Progenitor cell of endocrine pancreas (in vitro differentiated cells): ENCODE data around the gene KIF25. TPM values are rescaled to one million over a fixed set of nuclear protein-coding genes. Genes with fewer than 3 reads are reported as not detected.

Source experiments
- DNase-seq: peaks from one replicate; pipeline ENCODE4 v3.0.0; 2021; ENCODE audit warnings: low spot score; ENCODE audit not compliant: unreplicated experiment
- H3K27ac Mint-ChIP-seq: 2 replicates; pipeline ENCODE4 v1.8.0; 2021; ENCODE audit warnings: mild to moderate bottlenecking, moderate library complexity, mixed read lengths
- H3K27me3 Mint-ChIP-seq: 2 replicates; pipeline ENCODE4 v1.8.0; 2021; ENCODE audit warnings: mixed read lengths
- H3K36me3 Mint-ChIP-seq: 2 replicates; pipeline ENCODE4 v1.8.0; 2022; ENCODE audit warnings: mixed read lengths; ENCODE audit not compliant: insufficient read depth
- H3K4me1 Mint-ChIP-seq: 2 replicates; pipeline ENCODE4 v1.8.0; 2021; ENCODE audit warnings: low read depth, mixed read lengths
- H3K4me3 Mint-ChIP-seq: 2 replicates; pipeline ENCODE4 v1.8.0; 2021; ENCODE audit warnings: low read depth, mild to moderate bottlenecking, moderate library complexity, mixed read lengths
- H3K9me3 Mint-ChIP-seq: 2 replicates; pipeline ENCODE4 v1.8.0; 2021; ENCODE audit warnings: low read depth, mixed read lengths
- CTCF ChIP-seq: fragments of 200-600 bp; sonication (generic); IDR thresholded peaks from one replicate; pipeline ENCODE4 v1.5.0; 2021; ENCODE audit warnings: antibody characterized with exemption, mild to moderate bottlenecking; ENCODE audit not compliant: unreplicated experiment
- total RNA-seq: library from RNA; stranded (reverse); gene quantifications from 2 replicates; pipeline ENCODE4 v1.2.1, GENCODE V29; 2021

KIF25 gene
- total RNA-seq, 1 donor from 2014 or later = not detected

- no peaks in the 10 kb centered on the region for H3K36me3 Mint-ChIP-seq
- no peak for TF ChIP-seq CTCF
- H3K4me1 Mint-ChIP-seq = no peaks in the 10 kb centered on the region
- no peak for DNase-seq
- H3K9me3 Mint-ChIP-seq = no peaks in the 10 kb centered on the region
- H3K27me3 Mint-ChIP-seq = no peaks in the 10 kb centered on the region
- no peak overlapping the region for H3K27ac Mint-ChIP-seq
- H3K4me3 Mint-ChIP-seq = no peak overlapping the region
These were observed 52.3 kb downstream of the KIF25 start for GRCh38 chr6:168049706-168050224.

GRCh38 chr6:168050225-168050880, 52.9 kb downstream of the KIF25 start:
- no peaks in the 10 kb centered on the region for H3K9me3 Mint-ChIP-seq
- H3K36me3 Mint-ChIP-seq = no peaks in the 10 kb centered on the region
- no peak for TF ChIP-seq CTCF
- DNase-seq = no peak
- H3K27me3 Mint-ChIP-seq = no peaks in the 10 kb centered on the region
- no peak overlapping the region for H3K27ac Mint-ChIP-seq
- H3K4me3 Mint-ChIP-seq = no peak overlapping the region
- H3K4me1 Mint-ChIP-seq = no peaks in the 10 kb centered on the region

GRCh38 chr6:168050881-168051586, 53.6 kb downstream of the KIF25 start:
- Mint-ChIP-seq H3K9me3 (no peaks in the 10 kb centered on the region), H3K27me3 (no peaks in the 10 kb centered on the region), H3K36me3 (no peaks in the 10 kb centered on the region), H3K4me3 (no peak overlapping the region), H3K4me1 (no peaks in the 10 kb centered on the region), H3K27ac (no peak overlapping the region)
- DNase-seq = no peak
- TF ChIP-seq CTCF = no peak

- H3K27ac Mint-ChIP-seq = no peak overlapping the region
- H3K4me1 Mint-ChIP-seq = no peaks in the 10 kb centered on the region
- no peak for TF ChIP-seq CTCF
- H3K4me3 Mint-ChIP-seq = no peak overlapping the region
- H3K36me3 Mint-ChIP-seq = no peaks in the 10 kb centered on the region
- DNase-seq = no peak
- H3K27me3 Mint-ChIP-seq = no peaks in the 10 kb centered on the region
- no peaks in the 10 kb centered on the region for H3K9me3 Mint-ChIP-seq
These were observed 54.2 kb downstream of the KIF25 start for GRCh38 chr6:168051648-168052047.

- Mint-ChIP-seq H3K9me3 (no peaks in the 10 kb centered on the region), H3K27ac (no peak overlapping the region), H3K4me3 (no peak overlapping the region), H3K27me3 (no peaks in the 10 kb centered on the region), H3K36me3 (no peaks in the 10 kb centered on the region), H3K4me1 (no peaks in the 10 kb centered on the region)
- TF ChIP-seq CTCF = no peak
- DNase-seq = no peak
These were observed 54.9 kb downstream of the KIF25 start for GRCh38 chr6:168052291-168052891.
